H1 (cell line): ENCODE results near the gene PITRM1. TPM values are rescaled to one million over a fixed set of nuclear protein-coding genes. Genes with fewer than 3 reads are reported as not detected.

ENCODE experiments used
- CTCF ChIA-PET: fragments of 300-600 bp; sonication (Branson Sonifier 250); formaldehyde crosslinking; loops from one replicate; lab custom pipeline; 2021; ENCODE audit not compliant: partially characterized antibody; lab: Charles Lee
- POLR2A ChIA-PET: fragments of 300-600 bp; sonication (Branson Sonifier 250); formaldehyde crosslinking; loops from one replicate; lab custom pipeline; 2021; ENCODE audit warnings: inconsistent platforms; ENCODE audit not compliant: partially characterized antibody; lab: Charles Lee
- DNase-seq, 2 experiments: peaks; one replicate each; pipeline versions ENCODE4 v3.0.0 to v3.0.0-alpha.2; 2010 to 2022; ENCODE audit warnings: low spot score in 2 of 2, low read depth in 1 of 2, mixed read lengths in 1 of 2
- FAIRE-seq: peaks from 2 replicates; lab custom pipeline; 2011; peaks lifted over from hg19 to GRCh38; lab: Jason Lieb, UNC
- H2AFZ ChIP-seq: 2 replicates; pipeline ENCODE4 v1.8.1; 2012; ENCODE audit warnings: low read length, inconsistent platforms
- H2AK5ac ChIP-seq: 2 replicates; pipeline ENCODE4 v1.6.1; 2013; ENCODE audit warnings: low read depth, low read length
- H2BK120ac ChIP-seq: replicated peaks from 2 replicates; pipeline ENCODE3; 2013; ENCODE audit warnings: low read depth, low read length, inconsistent platforms
- H2BK12ac ChIP-seq: 2 replicates; pipeline ENCODE4 v1.6.1; 2013; ENCODE audit warnings: low read depth, low read length
- H2BK15ac ChIP-seq: 2 replicates; pipeline ENCODE4 v1.6.1; 2013; ENCODE audit warnings: low read length
- H2BK20ac ChIP-seq: 2 replicates; pipeline ENCODE4 v1.6.1; 2013; ENCODE audit warnings: low read length
- H2BK5ac ChIP-seq: 2 replicates; pipeline ENCODE4 v1.6.1; 2013; ENCODE audit warnings: low read depth, low read length
- H3K14ac ChIP-seq: 2 replicates; pipeline ENCODE4 v1.6.1; 2013; ENCODE audit warnings: inconsistent platforms; ENCODE audit not compliant: insufficient read length
- H3K18ac ChIP-seq: 2 replicates; pipeline ENCODE4 v1.6.1; 2013; ENCODE audit warnings: low read length; ENCODE audit errors: extremely low read depth
- H3K23ac ChIP-seq: 2 replicates; pipeline ENCODE4 v1.6.1; 2013; ENCODE audit warnings: inconsistent platforms; ENCODE audit not compliant: insufficient read length
- H3K23me2 ChIP-seq: 2 replicates; pipeline ENCODE4 v1.6.1; 2013; ENCODE audit warnings: low read depth, low read length
- H3K27ac ChIP-seq: 2 replicates; pipeline ENCODE4 v1.6.1; 2011; ENCODE audit warnings: low read depth, low read length, inconsistent platforms
- H3K27me3 ChIP-seq, 4 experiments: replicated peaks in 1 of 4; 1 replicate in 1 of 4; 2 replicates in 3 of 4; pipeline versions ENCODE4 v1.6.1 to v1.8.1; 2011 to 2013; ENCODE audit warnings: low read length in 3 of 4, mild to moderate bottlenecking in 3 of 4, inconsistent platforms in 2 of 4, mixed read lengths in 2 of 4, moderate library complexity in 1 of 4; ENCODE audit not compliant: control insufficient read depth in 3 of 4, insufficient read depth in 3 of 4; ENCODE audit errors: extremely low read depth in 1 of 4
- H3K36me3 ChIP-seq, 4 experiments: 2 replicates each; pipeline versions ENCODE4 v1.6.1 to v1.8.1; 2011 to 2013; ENCODE audit warnings: mild to moderate bottlenecking in 4 of 4, low read length in 3 of 4, moderate library complexity in 2 of 4, control low read depth in 1 of 4, inconsistent platforms in 1 of 4; ENCODE audit not compliant: insufficient read depth in 4 of 4, control insufficient read depth in 2 of 4
- H3K4ac ChIP-seq: replicated peaks from 2 replicates; pipeline ENCODE3; 2013; ENCODE audit warnings: low read length, low read depth, mixed read lengths, inconsistent platforms; ENCODE audit not compliant: insufficient read length
- H3K4me1 ChIP-seq, 4 experiments: replicated peaks in 1 of 4; 1 replicate in 1 of 4; 2 replicates in 3 of 4; pipeline versions ENCODE4 v1.6.1 to v1.8.1; 2011 to 2013; ENCODE audit warnings: low read length in 3 of 4, inconsistent platforms in 2 of 4, mixed read lengths in 1 of 4; ENCODE audit not compliant: insufficient read depth in 4 of 4, control insufficient read depth in 3 of 4
- H3K4me2 ChIP-seq, 2 experiments: 2 replicates each; pipeline versions ENCODE4 v1.6.1 to v1.8.1; 2011 to 2013; ENCODE audit warnings: low read depth in 2 of 2, low read length in 2 of 2, control low read depth in 1 of 2, inconsistent platforms in 1 of 2, mild to moderate bottlenecking in 1 of 2; ENCODE audit not compliant: insufficient read depth in 1 of 2
- H3K4me3 ChIP-seq, 4 experiments: fragments of 200-600, 300-600 bp in 1 of 4; sonication (generic), shearing (Covaris generic), sonication (Bioruptor Twin) in 1 of 4; 2 replicates each; pipeline versions ENCODE4 v1.5.1 to v1.8.1; 2011 to 2016; ENCODE audit warnings: low read length in 4 of 4, low read depth in 3 of 4, control low read depth in 2 of 4, inconsistent platforms in 2 of 4, mild to moderate bottlenecking in 2 of 4, mixed read lengths in 1 of 4, moderate library complexity in 1 of 4; ENCODE audit not compliant: insufficient read depth in 2 of 4; ENCODE audit errors: extremely low read depth in 1 of 4
- H3K56ac ChIP-seq: replicated peaks from 2 replicates; pipeline ENCODE3; 2013; ENCODE audit warnings: low read depth, mild to moderate bottlenecking, mixed read lengths, low read length, inconsistent platforms; ENCODE audit not compliant: insufficient read length
- H3K79me1 ChIP-seq: 2 replicates; pipeline ENCODE4 v1.6.1; 2013; ENCODE audit warnings: low read depth, low read length, control low read depth
- H3K79me2 ChIP-seq, 2 experiments: 2 replicates each; pipeline versions ENCODE4 v1.6.1 to v1.8.1; 2012 to 2013; ENCODE audit warnings: low read length in 2 of 2, mild to moderate bottlenecking in 2 of 2, inconsistent platforms in 1 of 2; ENCODE audit not compliant: insufficient read depth in 2 of 2, control insufficient read depth in 1 of 2
- H3K9ac ChIP-seq, 4 experiments: replicated peaks in 1 of 4; 1 replicate in 1 of 4; 2 replicates in 3 of 4; pipeline versions ENCODE4 v1.6.1 to v1.8.1; 2011 to 2013; ENCODE audit warnings: low read depth in 3 of 4, low read length in 3 of 4, control low read depth in 2 of 4, mild to moderate bottlenecking in 2 of 4, moderate library complexity in 2 of 4, inconsistent platforms in 1 of 4; ENCODE audit errors: extremely low read depth in 1 of 4
- H3K9me3 ChIP-seq, 2 experiments: 2 replicates each; pipeline versions ENCODE4 v1.6.1 to v1.8.1; 2012 to 2013; ENCODE audit warnings: mild to moderate bottlenecking in 2 of 2, moderate library complexity in 2 of 2, control low read depth in 1 of 2, inconsistent platforms in 1 of 2, low read depth in 1 of 2, low read length in 1 of 2, mixed read lengths in 1 of 2; ENCODE audit not compliant: insufficient read depth in 2 of 2
- H4K20me1 ChIP-seq, 2 experiments: replicated peaks in 1 of 2; 2 replicates each; pipeline versions ENCODE3 to v1.8.1; 2011 to 2013; ENCODE audit warnings: inconsistent platforms in 2 of 2, low read length in 2 of 2, mild to moderate bottlenecking in 1 of 2; ENCODE audit not compliant: insufficient read depth in 2 of 2, control insufficient read depth in 1 of 2
- H4K5ac ChIP-seq: 2 replicates; pipeline ENCODE4 v1.6.1; 2013; ENCODE audit warnings: low read length, low read depth, mixed read lengths, inconsistent platforms; ENCODE audit not compliant: insufficient read length
- H4K8ac ChIP-seq: 2 replicates; pipeline ENCODE4 v1.8.0; 2013; ENCODE audit warnings: mild to moderate bottlenecking, moderate library complexity, low read length, inconsistent platforms; ENCODE audit not compliant: insufficient read depth; ENCODE audit errors: extremely low read depth
- H4K91ac ChIP-seq: replicated peaks from 2 replicates; pipeline ENCODE3; 2013; ENCODE audit warnings: low read length, mixed read lengths, inconsistent platforms; ENCODE audit not compliant: insufficient read length
- CBX8 ChIP-seq: fragments of 300-800, 300-1000 bp; sonication (generic); IDR thresholded peaks from 2 replicates; pipeline ENCODE4 v1.7.1; 2016; ENCODE audit warnings: low read depth, low read length, borderline replicate concordance
- CEBPB ChIP-seq: IDR thresholded peaks from 2 replicates; pipeline ENCODE4 v1.6.1; 2012; ENCODE audit warnings: low read depth, low read length
- CHD1 ChIP-seq: IDR thresholded peaks from 2 replicates; pipeline ENCODE4 v1.6.1; 2012; ENCODE audit warnings: low read depth, low read length, improper control_type of control experiment
- EGR1 ChIP-seq: IDR thresholded peaks from 2 replicates; pipeline ENCODE4 v1.6.1; 2011; ENCODE audit warnings: low read depth, low read length, borderline replicate concordance
- EZH2 ChIP-seq: fragments of 200-600 bp; sonication (generic); IDR thresholded peaks from 2 replicates; pipeline ENCODE4 v1.7.1; 2012; ENCODE audit warnings: low read depth, mild to moderate bottlenecking, moderate library complexity, low read length, inconsistent platforms; ENCODE audit not compliant: severe bottlenecking
- GTF2F1 ChIP-seq: IDR thresholded peaks from 2 replicates; pipeline ENCODE4 v1.6.1; 2012; ENCODE audit warnings: low read depth, low read length, improper control_type of control experiment, borderline replicate concordance
- HDAC2 ChIP-seq, 2 experiments: fragments of 300-600 bp in 1 of 2; sonication (generic) in 1 of 2; IDR thresholded peaks; 2 replicates each; pipeline ENCODE4 v1.6.1; 2011 to 2012; ENCODE audit warnings: low read depth in 2 of 2, low read length in 2 of 2, mild to moderate bottlenecking in 2 of 2, moderate library complexity in 2 of 2, borderline replicate concordance in 1 of 2, inconsistent platforms in 1 of 2
- JUN ChIP-seq: IDR thresholded peaks from 2 replicates; pipeline ENCODE4 v1.6.1; 2011; ENCODE audit warnings: low read depth, mild to moderate bottlenecking, improper control_type of control experiment, low read length
- RBBP5 ChIP-seq: IDR thresholded peaks from 2 replicates; pipeline ENCODE4 v1.7.1; 2012; ENCODE audit warnings: low read depth, mild to moderate bottlenecking, inconsistent platforms, low read length, moderate library complexity, borderline replicate concordance
- SIN3A ChIP-seq, 2 experiments: IDR thresholded peaks in 1 of 2; conservative IDR thresholded peaks in 1 of 2; 2 replicates each; pipeline ENCODE4 v1.6.1; 2011 to 2012; ENCODE audit warnings: low read length in 2 of 2, improper control_type of control experiment in 1 of 2, low read depth in 1 of 2, mild to moderate bottlenecking in 1 of 2
- SIRT6 ChIP-seq: IDR thresholded peaks from one replicate; pipeline ENCODE4 v1.7.1; 2012; ENCODE audit warnings: low read length, inconsistent platforms
- SP4 ChIP-seq: IDR thresholded peaks from 2 replicates; pipeline ENCODE4 v1.6.1; 2012; ENCODE audit warnings: low read length, inconsistent platforms
- WGBS, 2 experiments: shearing (Covaris generic) in 1 of 2; methylation state at CpG; one replicate each; pipeline versions ENCODE4 v1.1.6 to v1.1.7; 2013 to 2015; ENCODE audit warnings: low lambda C conversion rate in 2 of 2, mixed read lengths in 2 of 2, inconsistent platforms in 1 of 2, low coverage in 1 of 2, missing lambda C conversion rate in 1 of 2; ENCODE audit not compliant: insufficient replicate concordance in 2 of 2, insufficient coverage in 1 of 2, insufficient read length in 1 of 2; ENCODE audit errors: extremely low coverage in 1 of 2, missing lambda C conversion rate in 1 of 2; 5-methylcytosine and 5-hydroxymethylcytosine counted together
- polyA plus RNA-seq, 7 experiments: library from polyadenylated mRNA; depleted of rRNA in 3 of 7; stranded (reverse) in 5 of 7; unstranded in 2 of 7; fragments of >200 nt in 5 of 7; fragments of 200-250 nt in 2 of 7; gene quantifications; 1 replicate in 5 of 7; 2 replicates in 1 of 7; 4 replicates in 1 of 7; pipeline versions ENCODE4 v1.2.1 to v1.2.3, GENCODE V29; 2011 to 2013; ENCODE audit warnings: missing spikeins in 2 of 7, mixed read lengths in 2 of 7
- total RNA-seq: library from RNA; stranded (reverse); fragmentation: NEBNext Ultra II Directional; extraction: Animal tissue kit (Norgen Biotek cat#: 25700); gene quantifications from 2 replicates; pipeline ENCODE4 v1.2.1, GENCODE V29; 2021

Gene PITRM1
- total and polyA plus RNA-seq, 2 of the 8 experiments (the other 6 are each of a cell fraction or from before 2014, with no cell fraction given), result 18.6 to 31.5 TPM

GRCh38 chr10:3091921-3092320 lies 80.7 kb downstream of the PITRM1 start:
- Histone ChIP-seq H3K9ac (no peak overlapping the region), H3K23ac (no peak overlapping the region), H3K79me1 (peaks cover 11% of the 10 kb centered on the region), H4K91ac (no peak overlapping the region), H3K4me3 (no peak overlapping the region), H3K56ac (no peak overlapping the region), H2AFZ (no peak overlapping the region), H3K4me1 (peaks cover 3 to 8% (median 6%) of the 10 kb centered on the region in 4 experiments), H2BK20ac (no peak overlapping the region), H3K18ac (no peak overlapping the region), H3K27ac (no peak overlapping the region), H2BK12ac (no peak overlapping the region), H3K4ac (no peak overlapping the region), H2BK120ac (no peak overlapping the region), H3K36me3 (peaks cover 0 to 9% (median under 1%) of the 10 kb centered on the region in 4 experiments; a peak in 2 of 8 replicates), H3K23me2 (no peaks in the 10 kb centered on the region), H3K4me2 (no peak overlapping the region), H4K5ac (no peak overlapping the region), H2AK5ac (no peak overlapping the region), H3K14ac (no peak overlapping the region), H3K9me3 (no peaks in the 10 kb centered on the region), H3K79me2 (peaks cover 4 to 82% of the 10 kb centered on the region in 2 experiments), H4K8ac (no peak overlapping the region), H4K20me1 (peaks cover 11 to 12% of the 10 kb centered on the region in 2 experiments), H2BK15ac (no peak overlapping the region), H2BK5ac (no peak overlapping the region), H3K27me3 (no peaks in the 10 kb centered on the region)
- WGBS, 2 experiments, result 92% methylated on average over 5 of the region's 5 CpGs; no CpG with 5 or more reads in 1 of the 2 experiments
- ChIA-PET POLR2A (interaction anchor here (1.6 to 3.7 kb wide), 3 partner anchors 9 to 18 kb away, joined by 6 to 19 read pairs (median 7); no protein-coding TSS in a partner anchor), CTCF (interaction anchor here (0.6 to 1.7 kb wide), 3 partner anchors 11 to 1807 kb away, joined by 3 to 4 read pairs (median 3); no protein-coding TSS in a partner anchor)
- DNase-seq, result no peak
- FAIRE-seq, result no peak
- TF ChIP-seq HDAC2 (IDR thresholded peaks at IDR 0.05; ENCODE audit: borderline replicate concordance in 1 of 2, low read depth in 2 of 2, low read length in 2 of 2) (no peak), SIN3A (conservative IDR thresholded peaks at IDR 0.05 in 1 of 2, IDR thresholded peaks at IDR 0.05 in 1 of 2; ENCODE audit: low read depth in 1 of 2, low read length in 2 of 2) (no peak), CBX8 (no peak), SIRT6 (no peak), CEBPB (no peak), CHD1 (no peak), GTF2F1 (no peak), SP4 (no peak), EZH2 (no peak), EGR1 (no peak), RBBP5 (no peak), JUN (no peak)
